Hippocampal formation (tissue), 2 donors: ENCODE measurements around the gene GAS2L1.
A peak's percentile ranks its signal among the peaks of the same experiment; 100 is the strongest.

ENCODE experiments used
- DNase-seq, 2 donors: peaks; one replicate each; lab custom pipeline; 2025; lab: John Stamatoyannopoulos, UW

The GAS2L1 gene

DNA sequence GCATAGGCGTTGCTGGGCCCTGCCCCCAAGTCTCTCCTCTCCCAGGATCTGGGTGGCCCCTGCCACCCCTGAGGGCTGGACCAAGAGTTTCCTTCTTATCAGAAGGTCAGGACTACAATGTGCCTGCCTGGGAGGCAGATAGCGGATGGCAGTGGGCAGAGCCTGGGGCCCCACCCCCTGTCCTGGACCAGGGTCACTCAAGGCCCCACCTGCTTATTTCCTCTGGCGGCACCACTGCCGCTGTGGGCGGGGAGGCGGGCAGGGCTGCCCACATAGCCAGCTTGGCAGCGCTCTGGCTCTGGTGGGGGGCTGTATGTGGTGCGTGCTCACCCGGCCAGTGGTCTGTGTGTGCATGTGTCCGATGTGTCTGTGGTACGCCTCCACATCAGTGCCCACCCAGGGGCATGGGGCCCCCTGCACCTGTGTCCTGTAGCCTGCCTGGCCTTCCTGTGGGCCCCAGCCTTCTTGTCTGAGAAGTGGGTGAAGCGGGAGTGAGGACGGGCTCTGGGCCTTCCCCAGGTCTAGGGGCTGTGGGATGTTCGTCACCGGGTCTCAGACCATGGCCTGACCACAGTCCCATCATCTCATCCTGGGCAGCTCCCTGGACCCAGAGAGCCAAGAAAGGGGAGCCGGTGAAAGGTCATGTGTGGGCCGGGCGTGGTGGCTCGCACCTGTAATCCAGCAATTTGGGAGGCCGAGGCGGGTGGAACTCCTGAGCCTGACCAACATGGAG is 3.0 kb downstream of the GAS2L1 start:
- DNase-seq = no peak

DNA sequence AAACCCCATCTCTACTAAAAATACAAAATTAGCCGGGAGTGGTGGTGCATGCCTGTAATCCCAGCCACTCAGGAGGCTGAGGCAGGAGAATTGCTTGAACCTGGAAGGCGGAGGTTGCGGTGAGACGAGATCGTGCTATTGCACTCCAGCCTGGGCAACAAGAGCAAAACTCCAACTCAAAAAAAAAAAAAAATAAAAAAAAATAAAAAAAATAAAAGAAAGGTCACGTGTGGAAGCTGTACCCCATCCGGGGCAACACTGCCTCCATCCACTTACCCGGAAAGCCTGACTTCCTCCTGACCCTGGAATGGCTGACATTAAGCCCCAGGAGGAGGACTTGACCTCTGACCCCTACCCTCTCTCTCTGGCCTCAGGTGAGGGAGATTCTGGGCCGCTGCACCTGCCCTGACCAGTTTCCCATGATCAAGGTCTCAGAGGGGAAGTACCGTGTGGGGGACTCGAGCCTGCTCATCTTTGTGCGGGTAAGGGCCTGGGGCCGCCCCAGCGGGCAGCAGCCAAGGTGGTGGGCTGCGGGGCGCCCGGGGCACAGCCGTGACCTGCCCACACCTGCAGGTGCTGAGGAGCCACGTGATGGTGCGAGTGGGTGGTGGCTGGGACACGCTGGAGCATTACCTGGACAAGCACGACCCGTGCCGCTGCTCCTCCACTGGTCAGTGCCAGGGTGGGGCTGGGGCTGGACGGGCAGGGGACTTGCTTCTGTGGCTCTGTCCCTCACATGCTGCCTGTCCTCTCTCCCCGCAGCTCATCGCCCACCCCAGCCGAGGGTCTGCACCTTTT is 3.8 kb downstream of the GAS2L1 start:
- no peak for DNase-seq

DNA sequence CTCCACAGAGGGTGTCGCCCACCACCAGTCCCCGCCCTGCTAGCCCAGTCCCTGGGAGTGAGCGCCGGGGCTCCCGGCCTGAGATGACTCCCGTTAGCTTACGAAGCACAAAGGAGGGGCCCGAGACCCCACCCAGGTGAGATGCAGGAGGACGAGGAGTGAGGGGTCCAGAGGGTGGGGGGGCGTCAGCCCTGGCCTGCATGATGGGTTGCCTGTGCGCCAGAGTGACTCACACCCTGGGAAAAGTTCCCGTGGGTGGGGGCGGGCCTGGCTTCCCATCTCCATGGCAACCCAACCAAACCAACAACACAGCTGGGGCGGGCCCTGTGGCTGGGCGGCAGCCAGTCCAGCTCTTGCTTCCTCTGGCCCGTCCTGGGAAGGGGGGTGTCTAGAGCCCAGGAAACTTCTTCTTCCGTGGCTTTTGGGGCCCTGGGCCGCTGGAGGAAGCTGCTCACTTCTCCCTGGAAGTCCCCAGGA is 4.5 kb downstream of the GAS2L1 start:
- DNase-seq = peak; percentile 90

DNA sequence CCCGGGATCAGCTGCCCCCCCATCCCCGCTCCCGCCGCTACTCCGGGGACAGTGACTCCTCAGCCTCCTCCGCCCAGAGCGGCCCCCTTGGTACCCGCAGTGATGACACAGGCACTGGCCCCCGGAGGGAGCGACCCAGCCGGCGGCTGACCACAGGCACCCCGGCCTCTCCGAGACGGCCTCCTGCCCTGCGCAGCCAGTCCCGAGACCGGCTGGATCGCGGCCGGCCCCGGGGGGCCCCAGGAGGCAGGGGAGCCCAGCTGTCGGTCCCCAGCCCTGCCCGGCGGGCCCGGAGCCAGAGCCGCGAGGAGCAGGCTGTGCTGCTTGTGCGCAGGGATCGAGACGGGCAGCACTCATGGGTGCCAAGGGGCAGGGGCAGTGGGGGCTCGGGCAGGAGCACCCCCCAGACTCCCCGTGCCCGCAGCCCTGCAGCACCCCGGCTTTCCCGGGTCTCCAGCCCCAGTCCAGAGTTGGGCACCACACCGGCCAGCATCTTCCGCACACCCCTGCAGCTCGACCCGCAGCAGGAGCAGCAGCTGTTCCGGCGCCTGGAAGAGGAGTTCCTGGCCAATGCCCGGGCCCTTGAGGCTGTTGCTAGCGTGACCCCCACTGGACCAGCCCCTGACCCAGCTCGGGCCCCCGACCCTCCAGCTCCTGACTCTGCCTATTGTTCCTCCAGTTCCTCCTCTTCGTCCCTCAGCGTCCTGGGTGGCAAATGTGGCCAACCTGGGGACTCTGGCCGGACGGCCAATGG is 5.2 kb downstream of the GAS2L1 start:
- DNase-seq = no peak

DNA sequence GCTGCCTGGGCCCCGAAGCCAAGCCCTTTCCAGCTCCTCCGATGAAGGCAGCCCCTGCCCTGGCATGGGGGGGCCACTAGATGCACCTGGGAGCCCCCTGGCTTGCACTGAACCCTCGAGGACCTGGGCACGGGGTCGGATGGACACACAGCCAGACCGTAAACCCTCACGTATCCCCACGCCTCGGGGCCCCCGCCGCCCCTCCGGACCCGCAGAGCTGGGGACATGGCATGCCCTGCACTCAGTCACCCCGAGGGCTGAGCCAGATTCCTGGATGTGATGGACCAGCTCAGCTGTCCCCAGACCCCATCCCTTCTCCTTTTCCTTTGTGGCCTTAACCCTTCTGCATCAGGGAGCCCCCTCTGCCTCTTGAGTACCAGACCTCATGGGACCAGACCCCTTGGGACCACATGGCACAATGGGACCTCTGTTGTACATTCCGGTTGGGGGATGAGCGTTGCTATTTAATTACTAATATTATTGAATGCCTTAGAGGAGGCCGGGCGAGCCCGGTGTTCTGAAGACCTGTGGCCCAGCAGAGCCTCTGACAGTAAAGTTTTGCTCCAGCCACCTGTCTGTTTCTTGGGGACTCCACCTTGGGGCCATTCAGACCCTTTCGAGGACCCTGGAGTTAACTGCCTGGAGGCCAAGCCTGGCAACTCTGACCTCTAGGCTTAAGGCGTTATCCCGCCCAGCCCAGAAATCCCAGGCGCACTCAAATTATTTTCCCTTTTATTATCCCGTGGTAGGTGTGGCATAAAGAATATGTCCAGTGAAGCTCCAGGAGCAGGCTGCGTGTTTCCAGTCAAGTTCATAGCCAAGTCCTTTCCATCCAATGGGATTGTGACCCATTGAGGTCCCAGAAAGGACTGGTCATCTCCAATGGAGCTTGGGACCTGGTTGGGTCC is 6.0 kb downstream of the GAS2L1 start:
- DNase-seq = no peak

DNA sequence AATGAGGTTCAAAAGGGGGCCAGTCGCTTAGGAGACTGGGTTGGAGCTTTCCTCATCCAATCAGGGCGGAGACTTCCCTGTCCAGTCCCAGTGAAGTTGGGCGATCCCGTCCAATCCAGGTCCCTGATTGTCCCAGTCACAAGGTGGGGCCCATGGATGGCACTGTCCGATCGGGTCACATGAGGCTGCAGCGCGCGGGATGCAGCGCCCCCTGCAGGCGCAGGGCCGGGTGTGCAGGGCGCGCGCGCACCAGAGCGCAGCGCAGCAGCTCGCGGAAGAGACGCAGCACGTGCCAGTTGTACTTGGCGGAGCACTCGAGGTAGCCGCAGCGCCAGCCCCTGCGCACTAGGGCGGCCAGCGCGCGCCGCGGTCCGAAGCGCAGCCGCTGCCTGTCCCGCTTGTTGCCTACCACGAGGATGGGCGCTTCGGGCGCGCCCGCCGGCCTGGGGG is 6.7 kb downstream of the GAS2L1 start:
- no peak for DNase-seq

DNA sequence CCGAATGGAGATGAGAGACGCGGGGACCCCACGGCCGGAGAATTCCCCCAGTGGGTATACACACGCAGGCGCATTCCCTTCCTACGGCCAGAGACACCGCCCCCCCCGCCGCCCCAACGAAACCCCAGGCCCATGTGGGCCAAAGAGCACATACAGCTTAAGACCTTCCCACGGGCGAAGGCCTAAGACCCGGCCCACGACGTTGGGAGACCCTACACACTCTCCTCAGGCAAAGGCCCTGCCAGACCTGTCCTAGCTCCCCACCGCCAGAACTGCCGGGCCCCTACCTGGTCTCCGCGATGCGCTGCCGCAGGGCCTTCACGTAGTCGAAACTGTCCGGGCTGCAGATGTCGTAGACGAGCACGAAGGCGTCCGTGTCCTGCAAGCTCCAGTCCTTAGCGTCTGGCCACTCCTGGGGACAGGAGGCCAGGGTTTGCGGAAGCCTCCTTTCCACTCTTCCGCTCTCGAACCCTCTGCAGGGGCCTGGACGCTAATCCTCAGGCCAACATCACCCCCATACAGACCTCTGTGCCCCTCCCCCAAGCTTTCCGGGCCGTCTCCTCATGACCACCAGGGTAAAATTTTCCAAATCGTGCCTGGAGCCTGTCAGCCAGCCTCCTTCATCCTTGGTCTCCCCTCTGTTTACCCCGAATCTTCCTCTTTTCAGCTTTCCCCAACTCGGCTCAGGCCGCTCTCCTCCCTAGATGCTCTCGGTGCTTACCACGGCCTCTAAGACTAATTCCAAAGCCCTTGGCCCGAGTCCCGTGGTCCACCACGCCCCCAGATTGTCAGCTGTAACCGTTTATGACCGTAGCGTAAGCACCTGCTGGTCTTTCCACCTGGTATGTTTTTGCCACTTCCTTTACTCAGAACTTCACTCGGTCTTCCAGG is 7.4 kb downstream of the GAS2L1 start:
- DNase-seq = no peak

DNA sequence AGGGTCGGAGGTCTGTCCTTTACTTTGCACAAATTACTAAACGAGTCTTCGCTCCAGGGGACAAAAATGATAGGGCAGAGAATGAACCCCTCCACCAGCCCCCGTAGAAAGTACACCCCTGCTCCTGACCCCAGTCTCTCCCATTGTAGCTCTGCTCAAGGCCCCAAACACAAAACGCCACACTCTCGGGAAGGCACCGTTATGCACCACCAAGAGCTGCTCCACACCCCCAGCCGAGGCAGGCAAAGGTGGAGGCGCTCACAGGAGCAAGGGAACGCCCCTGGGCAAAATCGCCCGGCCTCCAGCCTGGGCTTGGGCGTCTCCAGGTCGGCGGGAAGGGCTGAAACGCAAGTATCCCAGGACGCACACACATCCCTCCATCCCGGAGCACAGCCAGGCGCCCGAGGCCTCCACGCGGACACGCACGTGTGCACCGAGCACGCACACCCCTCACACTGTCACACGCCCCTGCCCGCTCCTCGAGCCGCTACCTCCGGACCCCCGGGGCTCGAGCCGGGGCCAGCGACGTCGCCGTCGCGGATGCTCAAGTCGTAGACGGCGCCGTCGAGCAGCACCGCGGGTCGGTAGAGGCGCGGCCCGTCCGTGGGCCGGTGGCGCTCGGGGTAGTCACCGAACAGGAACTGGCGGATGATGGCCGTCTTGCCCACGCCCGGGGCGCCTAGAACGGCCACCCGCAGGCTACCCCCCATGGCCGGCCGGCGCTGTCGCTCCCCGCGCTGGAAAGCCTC is 8.3 kb downstream of the GAS2L1 start:
- no peak for DNase-seq

DNA sequence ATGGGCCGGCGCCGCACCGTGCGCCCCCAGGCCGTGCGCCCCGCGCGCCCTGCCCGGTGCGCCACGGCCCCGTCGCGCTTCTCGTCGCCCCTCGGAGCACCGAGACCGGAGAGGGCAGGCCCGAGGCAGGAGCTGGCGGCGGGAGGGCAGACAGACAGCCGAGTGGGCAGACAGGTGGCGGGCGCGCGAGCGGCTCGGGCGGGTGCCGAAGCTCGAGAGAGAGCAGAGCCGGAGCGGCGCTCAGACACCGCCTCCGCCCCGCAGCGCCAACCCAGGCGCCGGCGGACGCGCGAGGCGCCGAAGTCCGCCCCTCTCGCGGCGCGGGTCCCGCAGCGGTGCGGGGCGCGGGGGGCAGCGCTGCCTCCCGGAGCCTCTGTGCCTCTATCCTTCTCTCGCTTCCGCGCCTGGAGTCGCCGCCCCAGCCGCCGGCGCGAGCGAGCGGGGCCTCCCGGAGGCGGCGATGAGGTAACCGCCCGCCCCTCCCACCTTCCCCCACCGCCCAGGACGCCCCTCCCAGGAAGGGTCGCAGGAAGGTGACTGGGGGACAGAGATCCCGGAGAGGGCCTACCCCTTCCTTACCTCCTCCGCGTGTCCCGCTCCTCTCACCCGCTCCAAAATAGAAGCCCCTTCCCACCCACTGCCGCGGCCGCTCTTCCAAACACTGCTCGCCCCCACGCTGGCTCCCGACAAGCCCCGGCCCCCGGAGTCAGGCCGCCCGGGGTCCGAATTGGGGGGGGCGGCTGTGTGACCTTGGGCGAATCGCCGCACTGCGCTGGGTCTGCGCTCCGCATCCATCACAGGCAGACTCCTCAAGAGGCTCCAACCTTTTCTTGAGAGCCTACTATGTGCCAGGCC is 9.1 kb downstream of the GAS2L1 start, which contains the start of gene RASL10A:
TSS of gene RASL10A (minus strand) at position 412 of the 855 bp plus-strand sequence. CDS start 451 bp downstream, outside the sequence.
- DNase-seq = no peak

DNA sequence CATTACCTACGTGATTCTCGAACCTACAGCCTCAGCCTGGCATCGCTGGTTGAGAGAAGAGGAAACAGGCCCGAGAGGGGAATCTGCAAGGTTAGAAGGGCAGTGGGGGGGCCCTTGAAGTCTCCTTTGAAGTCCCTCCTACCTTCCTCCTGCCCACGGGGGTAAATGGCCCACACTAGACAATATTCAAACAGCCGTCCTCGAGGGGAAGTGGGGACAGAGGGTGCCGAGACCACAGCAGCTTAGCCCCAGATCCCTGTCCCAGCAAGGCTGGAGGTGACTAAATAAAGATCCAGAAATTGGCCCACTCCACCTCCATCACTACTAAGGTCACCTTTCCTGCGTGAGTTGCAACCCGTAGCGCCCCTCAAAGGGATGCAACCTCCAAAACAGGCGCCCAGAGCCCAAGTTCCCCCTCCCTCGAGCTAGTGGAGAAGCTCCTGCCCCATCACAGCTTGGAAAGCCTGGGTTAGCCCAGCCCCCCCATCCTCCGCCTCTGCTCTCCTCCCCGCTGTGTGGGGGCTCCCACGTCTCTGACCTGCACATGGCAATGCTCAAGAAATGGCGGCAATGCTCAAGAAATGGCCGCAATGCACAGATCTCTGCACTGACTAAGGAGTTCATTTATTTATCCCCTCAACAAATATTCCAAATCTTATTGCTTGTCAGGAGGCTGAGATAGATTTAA is 9.8 kb downstream of the GAS2L1 start:
- no peak for DNase-seq

DNA sequence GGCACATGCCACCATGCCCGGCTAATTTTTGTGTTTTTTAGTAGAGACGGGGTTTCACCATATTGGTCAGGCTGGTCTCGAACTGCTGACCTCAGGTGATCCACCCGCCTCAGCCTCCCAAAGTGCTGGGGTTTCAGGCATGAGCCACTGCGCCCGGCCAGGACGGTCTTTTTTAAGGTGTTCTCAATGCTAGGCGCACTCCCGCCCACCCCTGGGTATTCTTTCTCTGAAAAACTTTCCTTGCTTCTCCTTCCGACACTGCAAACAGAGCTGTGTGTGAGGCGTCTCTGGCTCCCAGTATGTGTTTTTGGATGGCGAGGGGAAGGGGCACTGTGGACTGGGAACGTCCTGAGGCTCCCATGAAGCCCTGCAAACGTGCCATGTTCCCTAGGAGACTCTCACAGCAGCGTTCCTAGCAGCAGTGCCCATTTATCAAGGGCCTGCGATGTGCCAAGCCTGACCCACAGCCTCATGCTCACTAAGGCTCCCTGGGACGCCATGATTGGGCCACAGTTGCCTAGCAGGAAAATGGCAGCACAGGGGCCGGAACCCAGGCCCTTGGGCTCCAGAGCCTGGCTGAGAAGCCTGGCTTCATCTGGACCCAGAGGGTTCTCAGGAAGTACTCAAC is 11.5 kb downstream of the GAS2L1 start:
- DNase-seq = no peak

DNA sequence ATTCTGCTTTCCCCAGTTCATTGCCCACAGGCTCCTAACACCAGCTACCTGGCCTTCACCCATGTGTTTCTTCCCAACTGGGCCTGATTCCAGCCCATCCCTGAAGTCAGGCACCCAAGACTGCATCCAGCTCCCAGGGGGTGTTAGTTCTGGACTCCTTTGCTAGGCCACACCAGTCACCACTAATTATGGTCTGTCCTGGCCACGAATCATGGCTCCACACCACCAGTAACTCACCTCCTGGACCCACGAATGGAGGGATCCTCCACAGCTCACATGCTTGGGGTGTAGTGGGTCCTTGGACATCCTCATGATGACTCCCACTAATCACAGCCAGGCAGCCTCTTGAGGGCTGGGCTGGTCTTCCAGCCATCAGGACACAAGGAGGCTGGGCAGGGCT is 12.6 kb downstream of the GAS2L1 start:
- DNase-seq = no peak

DNA sequence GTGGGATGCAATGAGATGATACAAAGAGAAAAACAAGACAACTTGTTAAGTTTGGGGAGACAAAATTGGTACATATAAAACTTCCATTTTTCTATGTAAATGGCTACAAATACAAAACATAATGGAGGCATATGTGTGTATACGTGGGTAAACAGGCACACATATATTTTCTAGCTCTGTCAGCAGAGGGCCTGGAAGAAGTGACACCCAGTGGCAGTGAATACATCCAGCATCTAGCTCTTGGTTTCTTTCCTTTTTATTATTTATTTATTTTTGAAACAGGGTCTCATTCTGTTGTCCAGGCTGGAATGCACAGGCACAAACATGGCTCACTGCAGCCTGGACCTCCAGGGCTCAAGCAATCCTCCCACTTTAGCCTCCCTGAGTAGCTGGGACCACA is 14.1 kb downstream of the GAS2L1 start:
- DNase-seq = no peak

DNA sequence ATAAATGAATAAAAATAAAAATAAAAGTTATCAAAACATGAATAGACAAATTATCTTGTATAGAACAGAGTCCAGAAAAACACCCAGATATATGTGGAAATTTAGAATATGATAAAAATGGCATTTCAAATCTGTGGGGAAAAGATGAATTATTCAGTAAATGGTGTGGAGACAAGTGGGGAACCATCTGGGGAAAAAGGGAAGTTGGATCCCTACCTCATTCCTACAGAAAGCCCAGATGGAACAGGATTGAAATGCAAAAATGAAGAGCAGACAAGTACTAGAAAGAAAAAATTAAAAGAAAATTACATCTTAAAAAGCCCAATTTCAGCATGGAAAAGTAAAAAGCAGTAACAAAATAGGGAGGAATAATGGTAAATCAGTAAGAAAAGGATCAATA is 17.2 kb downstream of the GAS2L1 start:
- DNase-seq = no peak

DNA sequence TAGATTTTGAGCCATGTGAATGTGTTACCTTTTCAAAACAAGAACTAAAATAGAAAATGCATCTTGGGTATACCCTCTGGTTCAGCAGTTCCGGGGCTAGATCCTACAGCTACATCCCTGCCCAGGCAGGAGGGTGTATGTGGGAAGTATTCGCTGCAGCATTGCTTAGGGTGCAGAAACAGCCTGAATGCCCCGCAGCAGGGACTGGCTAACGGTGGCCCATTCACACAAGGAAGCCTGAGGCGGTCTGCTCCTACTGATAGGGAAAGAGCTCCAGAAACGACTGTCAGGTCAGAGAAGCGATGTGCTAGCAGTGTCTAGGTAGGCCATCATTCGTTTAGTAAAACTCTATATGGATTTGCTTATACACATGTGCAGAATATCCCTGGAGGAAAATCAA is 18.9 kb downstream of the GAS2L1 start:
- DNase-seq = no peak

DNA sequence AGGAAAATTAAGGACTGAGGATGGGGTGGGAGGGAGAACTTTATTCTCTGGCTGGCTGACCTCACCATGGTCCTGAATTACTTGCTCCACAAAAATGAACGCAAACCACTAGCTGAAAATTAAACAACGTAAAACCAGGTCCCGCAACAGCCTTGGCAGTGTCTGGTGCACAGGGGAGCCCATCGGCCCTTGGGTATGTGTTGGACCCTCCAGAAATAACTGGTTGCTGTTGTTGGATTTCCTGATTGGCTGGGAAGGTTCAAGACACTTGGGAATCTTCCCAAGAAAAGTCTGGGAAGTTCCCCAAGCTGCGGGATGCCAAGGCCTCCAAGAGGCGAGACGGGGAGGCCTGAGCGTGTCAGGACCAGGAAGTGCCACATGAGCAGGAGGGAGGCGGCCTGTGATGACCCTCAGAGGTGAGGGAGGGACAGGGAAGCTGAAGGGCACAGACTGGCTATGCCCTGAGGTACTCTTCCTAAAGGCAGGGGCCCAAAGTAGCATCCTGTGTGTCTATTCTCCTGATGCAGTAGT is 19.4 kb downstream of the GAS2L1 start:
- DNase-seq = no peak

DNA sequence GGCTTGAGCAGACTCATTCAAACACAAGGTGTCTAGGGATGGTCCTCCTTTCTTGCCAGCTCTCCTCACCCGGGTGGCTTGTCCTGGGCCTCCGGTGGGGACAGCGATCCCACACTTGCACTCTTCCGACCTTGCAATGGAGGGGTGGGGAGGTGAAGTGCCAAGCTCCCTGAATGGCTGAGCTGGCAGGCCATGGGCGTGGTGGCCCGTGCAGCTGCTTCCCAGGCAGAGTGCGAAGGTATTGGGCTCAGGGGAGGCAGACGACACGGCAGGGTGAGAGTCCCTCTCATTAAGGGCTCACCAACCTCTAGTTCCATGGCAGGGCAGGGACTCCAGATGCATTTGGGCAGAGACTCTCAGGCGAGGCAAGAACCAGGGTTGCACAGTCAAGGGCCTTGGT is 20.0 kb downstream of the GAS2L1 start:
- DNase-seq = no peak
